Body of pancreas (tissue), 4 donors: ENCODE data around the gene SCFD2.

Source experiments
- CTCF ChIP-seq, 7 experiments: fragments of 450-650 bp in 4 of 7; fragments of 200-600 bp in 3 of 7; sonication (generic) in 3 of 7; IDR thresholded peaks; one replicate each; pipeline ENCODE4 v1.5.1; 2016 to 2019; ENCODE audit warnings: antibody characterized with exemption in 7 of 7
- POLR2A ChIP-seq, 3 donors: fragments of 450-650 bp; IDR thresholded peaks; one replicate each; pipeline ENCODE4 v1.6.1; 2016; ENCODE audit warnings: antibody characterized with exemption in 3 of 3, mild to moderate bottlenecking in 2 of 3

GRCh38 chr4:52933738-52934137 is 432.1 kb downstream of the SCFD2 start:
- TF ChIP-seq CTCF (IDR thresholded peaks at IDR 0.05): no peak
- TF ChIP-seq POLR2A (IDR thresholded peaks at IDR 0.05): no peak
